Gastrocnemius medialis (tissue), 4 donors: ENCODE measurements around the gene AUTS2. TPM values are rescaled to one million over a fixed set of nuclear protein-coding genes. Genes with fewer than 3 reads are reported as not detected.

ENCODE experiments used
- ATAC-seq, 2 donors: fragments of 150-250 bp; one replicate each; pipeline ENCODE4 v1.9.1; 2016
- DNase-seq, 2 donors: peaks; one replicate each; pipeline ENCODE4 v3.0.0-alpha.2; 2019
- H3K27ac ChIP-seq, 4 donors: fragments of 200-600 bp; sonication (generic); 1 replicate in 1 of 4; 2 replicates in 3 of 4; pipeline ENCODE4 v1.5.1; 2016 to 2018; ENCODE audit warnings: mild to moderate bottlenecking in 2 of 4, moderate library complexity in 1 of 4
- H3K27me3 ChIP-seq, 3 donors: fragments of 200-600 bp; sonication (generic) in 2 of 3; 1 replicate in 1 of 3; 2 replicates in 2 of 3; pipeline versions ENCODE4 v1.5.1 to v1.6.0; 2016 to 2019; ENCODE audit warnings: mild to moderate bottlenecking in 1 of 3, moderate library complexity in 1 of 3
- H3K36me3 ChIP-seq, 2 donors: fragments of 200-600 bp; sonication (generic) in 1 of 2; one replicate each; pipeline ENCODE4 v1.5.1; 2017 to 2018
- H3K4me1 ChIP-seq, 2 donors: fragments of 200-600 bp; sonication (generic) in 1 of 2; one replicate each; pipeline ENCODE4 v1.5.1; 2016 to 2017; ENCODE audit warnings: mild to moderate bottlenecking in 2 of 2
- H3K4me3 ChIP-seq, 4 donors: fragments of 200-600 bp; sonication (generic) in 3 of 4; 1 replicate in 1 of 4; 2 replicates in 3 of 4; pipeline ENCODE4 v1.5.1; 2016 to 2019; ENCODE audit warnings: mild to moderate bottlenecking in 2 of 4
- H3K9me3 ChIP-seq, 3 donors: fragments of 200-600 bp; sonication (generic) in 2 of 3; 1 replicate in 1 of 3; 2 replicates in 2 of 3; pipeline ENCODE4 v1.5.1; 2016 to 2019
- POLR2A ChIP-seq, 2 donors: fragments of 450-650 bp; IDR thresholded peaks; one replicate each; pipeline ENCODE4 v1.6.1; 2017; ENCODE audit warnings: antibody characterized with exemption in 2 of 2, mild to moderate bottlenecking in 2 of 2, moderate library complexity in 2 of 2
- in situ Hi-C, 4 donors: fragments of 200-750 bp; cut with MboI; loops; one replicate each; pipeline versions ENCODE4 v1.15.0 to v1.8.0; 2017; ENCODE audit warnings: low sequenced_read_pairs in 4 of 4
- intact Hi-C: fragments of 100-400 bp; cut with DNase I; formaldehyde crosslinking; loops from one replicate; pipeline ENCODE4 v1.15.1; 2023; ENCODE audit warnings: low total_unique reads
- total RNA-seq, 4 donors: library from RNA; depleted of rRNA; stranded (reverse); fragments of >200 nt; gene quantifications; one replicate each; pipeline versions ENCODE4 v1.1.0 to v1.2.3, GENCODE V29; 2016
- TF ChIP-seq, protein P1 (sequence below), 5 experiments: fragments of 450-650 bp in 3 of 5; fragments of 200-600 bp in 2 of 5; sonication (generic) in 2 of 5; IDR thresholded peaks in 4 of 5; conservative IDR thresholded peaks in 1 of 5; 1 replicate in 4 of 5; 2 replicates in 1 of 5; pipeline ENCODE4 v1.5.1; 2016 to 2019; ENCODE audit warnings: antibody characterized with exemption in 5 of 5, mild to moderate bottlenecking in 3 of 5, moderate library complexity in 3 of 5

AUTS2 gene
- total RNA-seq, 4 donors from 2014 or later = 2.5 to 16.2 (median 8.5) TPM

DNA sequence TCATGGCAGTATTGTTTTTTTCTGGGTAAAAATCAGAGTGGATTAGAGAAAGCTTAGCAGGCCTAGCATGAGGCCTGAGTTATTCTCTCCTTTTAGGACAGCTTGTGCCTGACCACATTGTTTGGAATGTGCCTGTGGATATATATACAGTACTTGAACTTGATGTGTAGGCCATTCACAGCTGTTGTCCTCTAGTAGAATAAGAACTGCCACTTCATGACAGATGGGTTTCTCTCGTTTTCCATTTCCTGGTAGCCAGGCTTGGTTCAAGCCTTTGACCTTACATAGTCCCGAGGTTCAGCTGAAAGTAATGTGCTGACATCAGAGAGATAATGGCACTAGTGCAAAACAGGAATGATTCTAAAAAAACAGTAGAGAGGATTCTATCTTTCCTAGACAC is 473.9 kb downstream of the AUTS2 start:
- Histone ChIP-seq H3K9me3 (no peaks in the 10 kb centered on the region), H3K4me3 (no peak overlapping the region), H3K27me3 (no peaks in the 10 kb centered on the region), H3K4me1 (peaks cover 14 to 24% of the 10 kb centered on the region in 2 donors), H3K36me3 (no peaks in the 10 kb centered on the region), H3K27ac (peak overlapping the region; percentile 26 to 76 (median 52))
- intact Hi-C loops = no loop called here
- DNase-seq (peak in 1 of 2 donors; percentile 26), ATAC-seq (peak; percentile 86 to 99)
- TF ChIP-seq, protein P1, sequence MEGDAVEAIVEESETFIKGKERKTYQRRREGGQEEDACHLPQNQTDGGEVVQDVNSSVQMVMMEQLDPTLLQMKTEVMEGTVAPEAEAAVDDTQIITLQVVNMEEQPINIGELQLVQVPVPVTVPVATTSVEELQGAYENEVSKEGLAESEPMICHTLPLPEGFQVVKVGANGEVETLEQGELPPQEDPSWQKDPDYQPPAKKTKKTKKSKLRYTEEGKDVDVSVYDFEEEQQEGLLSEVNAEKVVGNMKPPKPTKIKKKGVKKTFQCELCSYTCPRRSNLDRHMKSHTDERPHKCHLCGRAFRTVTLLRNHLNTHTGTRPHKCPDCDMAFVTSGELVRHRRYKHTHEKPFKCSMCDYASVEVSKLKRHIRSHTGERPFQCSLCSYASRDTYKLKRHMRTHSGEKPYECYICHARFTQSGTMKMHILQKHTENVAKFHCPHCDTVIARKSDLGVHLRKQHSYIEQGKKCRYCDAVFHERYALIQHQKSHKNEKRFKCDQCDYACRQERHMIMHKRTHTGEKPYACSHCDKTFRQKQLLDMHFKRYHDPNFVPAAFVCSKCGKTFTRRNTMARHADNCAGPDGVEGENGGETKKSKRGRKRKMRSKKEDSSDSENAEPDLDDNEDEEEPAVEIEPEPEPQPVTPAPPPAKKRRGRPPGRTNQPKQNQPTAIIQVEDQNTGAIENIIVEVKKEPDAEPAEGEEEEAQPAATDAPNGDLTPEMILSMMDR (IDR thresholded peaks at IDR 0.05 in 4 of 5, conservative IDR thresholded peaks at IDR 0.05 in 1 of 5) = no peak
- TF ChIP-seq POLR2A (IDR thresholded peaks at IDR 0.05) = no peak
- in situ Hi-C loops = loop anchor here in 2 of 4 donors (25.0 kb wide), 2 partner anchors 615 to 640 kb away; no protein-coding TSS in a partner anchor

DNA sequence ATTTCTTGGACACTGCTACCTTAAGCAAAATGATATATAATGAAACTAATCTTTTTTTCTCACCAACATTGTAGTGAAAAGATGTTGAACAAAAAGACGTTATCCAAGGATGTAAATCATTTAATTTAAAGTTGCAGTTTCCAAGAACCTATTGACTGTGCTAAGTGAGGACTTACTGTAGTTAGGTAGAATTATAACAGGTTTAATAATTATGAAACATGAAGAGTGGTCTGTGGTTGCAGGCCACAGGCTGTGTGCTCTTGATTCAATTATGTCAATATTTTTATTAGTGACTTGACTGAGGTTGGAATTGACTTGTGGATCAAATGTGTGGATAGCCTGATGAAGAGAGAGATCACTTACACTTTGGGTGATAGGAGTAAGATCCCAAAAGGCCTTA is 478.1 kb downstream of the AUTS2 start:
- DNase-seq (no peak), ATAC-seq (no peak)
- TF ChIP-seq, protein P1 (IDR thresholded peaks at IDR 0.05 in 4 of 5, conservative IDR thresholded peaks at IDR 0.05 in 1 of 5) = no peak
- TF ChIP-seq POLR2A (IDR thresholded peaks at IDR 0.05) = no peak
- Histone ChIP-seq H3K4me1 (peaks cover 14 to 24% of the 10 kb centered on the region in 2 donors), H3K4me3 (no peak overlapping the region), H3K9me3 (no peaks in the 10 kb centered on the region), H3K27ac (no peak overlapping the region), H3K36me3 (no peaks in the 10 kb centered on the region), H3K27me3 (no peaks in the 10 kb centered on the region)
- in situ Hi-C loops = no loop called here
- intact Hi-C loops = no loop called here

GRCh38 chr7:70082099-70082611 is 483.9 kb downstream of the AUTS2 start:
- no peak overlapping the region for H3K4me3 ChIP-seq
- no peaks in the 10 kb centered on the region for H3K36me3 ChIP-seq
- H3K27me3 ChIP-seq = no peaks in the 10 kb centered on the region
- peaks cover 3 to 13% of the 10 kb centered on the region in 2 donors for H3K4me1 ChIP-seq
- intact Hi-C loops = no loop called here
- no peak for ATAC-seq
- in situ Hi-C loops = no loop called here
- DNase-seq = no peak
- no peak overlapping the region for H3K27ac ChIP-seq
- peaks cover 0 to 3% (median 0%) of the 10 kb centered on the region in 3 donors for H3K9me3 ChIP-seq
- no peak for TF ChIP-seq POLR2A (IDR thresholded peaks at IDR 0.05)
- TF ChIP-seq, protein P1 (IDR thresholded peaks at IDR 0.05 in 4 of 5, conservative IDR thresholded peaks at IDR 0.05 in 1 of 5) = no peak

DNA sequence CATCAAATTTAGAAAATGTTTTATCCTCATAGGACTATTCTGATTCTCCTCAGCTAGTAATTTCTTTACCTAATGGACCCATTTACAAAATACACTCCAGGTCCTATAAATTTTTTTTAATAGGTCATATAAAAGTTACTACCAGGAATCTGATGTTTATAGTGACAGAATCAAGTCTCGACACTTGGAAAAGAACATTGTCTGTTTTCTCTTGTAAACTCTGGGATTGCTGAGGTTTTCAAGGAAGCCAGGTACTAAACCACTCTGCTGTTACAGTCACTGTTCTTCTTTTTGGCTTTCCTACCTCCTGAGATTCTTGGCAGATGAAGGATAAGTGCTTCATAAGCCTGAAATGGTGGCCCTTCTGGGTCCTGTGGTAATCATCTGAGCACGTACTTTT is 493.1 kb downstream of the AUTS2 start:
- Histone ChIP-seq H3K27me3 (no peaks in the 10 kb centered on the region), H3K27ac (peak overlapping the region in 1 of 4 donors; percentile 46), H3K36me3 (no peaks in the 10 kb centered on the region), H3K9me3 (no peaks in the 10 kb centered on the region), H3K4me3 (no peak overlapping the region), H3K4me1 (peaks cover 26 to 29% of the 10 kb centered on the region in 2 donors)
- no peak for ATAC-seq
- no peak for DNase-seq
- in situ Hi-C loops = no loop called here
- TF ChIP-seq POLR2A (IDR thresholded peaks at IDR 0.05) = no peak
- TF ChIP-seq, protein P1 (IDR thresholded peaks at IDR 0.05 in 4 of 5, conservative IDR thresholded peaks at IDR 0.05 in 1 of 5) = no peak
- intact Hi-C loops = no loop called here
